MCF 10A (cell line): ENCODE measurements around the gene RIPK4. TPM values are rescaled to one million over a fixed set of nuclear protein-coding genes. Genes with fewer than 3 reads are reported as not detected.

Source experiments
- BruUV-seq: library from RNA; stranded (reverse); fragments of 400-500 nt; replicated peaks from 2 replicates; lab custom pipeline; 2021; lab: Mats Ljungman, UMichigan
- CTCF ChIA-PET: fragments of 300-600 bp; sonication (Branson Sonifier 250); formaldehyde crosslinking; extraction: SDS; loops from one replicate; lab custom pipeline; 2021; ENCODE audit warnings: antibody characterized with exemption, inconsistent platforms; lab: Yijun Ruan, JAX
- POLR2A ChIA-PET: fragments of 300-600, 350-650 bp; sonication (Branson Sonifier 250); formaldehyde crosslinking; extraction: SDS; loops from one replicate; lab custom pipeline; 2020; ENCODE audit warnings: antibody characterized with exemption, inconsistent platforms; lab: Yijun Ruan, JAX
- DNase-seq: peaks from one replicate; pipeline ENCODE4 v3.0.0-alpha.2; 2018; ENCODE audit not compliant: unreplicated experiment
- H3K27ac Mint-ChIP-seq: one replicate; pipeline ENCODE4 v1.8.0; 2022; ENCODE audit warnings: mild to moderate bottlenecking, low read depth, mixed read lengths; ENCODE audit not compliant: unreplicated experiment
- H3K27me3 Mint-ChIP-seq: one replicate; pipeline ENCODE4 v1.8.0; 2022; ENCODE audit warnings: mixed read lengths; ENCODE audit not compliant: insufficient read depth, unreplicated experiment
- H3K36me3 Mint-ChIP-seq: one replicate; pipeline ENCODE4 v1.8.0; 2022; ENCODE audit warnings: mild to moderate bottlenecking, moderate library complexity, mixed read lengths; ENCODE audit not compliant: insufficient read depth, unreplicated experiment
- H3K4me1 Mint-ChIP-seq: one replicate; pipeline ENCODE4 v1.8.0; 2022; ENCODE audit warnings: mixed read lengths; ENCODE audit not compliant: insufficient read depth, unreplicated experiment
- H3K4me3 Mint-ChIP-seq: one replicate; pipeline ENCODE4 v1.8.0; 2022; ENCODE audit warnings: mild to moderate bottlenecking, moderate library complexity, mixed read lengths; ENCODE audit not compliant: unreplicated experiment
- H3K9me3 Mint-ChIP-seq: one replicate; pipeline ENCODE4 v1.8.0; 2022; ENCODE audit warnings: mixed read lengths; ENCODE audit not compliant: unreplicated experiment
- CTCF ChIP-seq: fragments of 200-600 bp; IDR thresholded peaks from one replicate; pipeline ENCODE4 v1.8.0; 2022; ENCODE audit warnings: antibody characterized with exemption, mild to moderate bottlenecking; ENCODE audit not compliant: unreplicated experiment
- intact Hi-C: fragments of 100-400 bp; cut with micrococcal nuclease; formaldehyde crosslinking; loops from 2 replicates; pipeline ENCODE4 v1.14.1; 2022
- total RNA-seq: library from RNA; stranded (reverse); gene quantifications from 2 replicates; pipeline ENCODE4 v1.2.3, GENCODE V29; 2022

The RIPK4 gene
- total RNA-seq, 1 experiment from 2014 or later, result 22.3 TPM

DNA sequence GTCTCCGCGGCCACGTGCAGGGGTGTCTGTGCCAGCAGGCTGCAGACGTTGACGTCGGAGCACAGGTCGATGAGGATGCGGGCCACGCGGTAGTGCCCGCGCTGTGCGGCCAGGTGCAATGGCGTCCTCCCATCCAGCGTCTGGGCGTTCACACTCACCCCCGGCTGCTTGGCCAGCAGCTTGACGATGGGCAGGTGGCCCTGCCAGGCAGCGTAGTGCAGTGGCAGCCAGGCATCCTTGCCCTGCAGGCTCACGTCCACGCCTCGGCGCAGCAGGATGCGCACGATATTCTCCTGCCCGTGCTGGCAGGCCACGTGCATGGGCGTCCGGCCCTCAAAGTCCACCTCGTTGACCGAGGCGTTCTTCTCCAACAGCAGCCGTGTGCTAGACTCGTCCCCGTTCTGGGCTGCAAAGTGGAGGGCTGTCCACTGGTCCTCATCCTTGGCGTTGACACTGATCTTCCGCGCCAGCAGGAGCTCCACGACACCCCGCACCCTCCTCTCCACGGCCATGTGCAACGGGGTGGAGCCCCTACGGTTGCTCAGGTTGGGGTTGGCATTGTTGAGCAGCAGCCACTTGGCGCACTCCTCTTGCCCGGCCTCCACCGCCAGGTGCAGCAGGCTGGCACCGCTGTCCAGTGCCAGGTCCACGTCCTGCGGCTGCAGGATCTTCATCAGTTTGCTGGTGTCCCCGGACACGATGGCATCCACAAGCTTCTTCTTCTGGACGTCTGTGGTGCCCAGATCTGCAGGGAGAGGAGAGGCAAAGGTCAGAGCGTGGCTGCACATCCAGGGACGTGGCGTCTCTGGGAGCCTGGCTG, 25.4 kb downstream of the RIPK4 start:
- Mint-ChIP-seq H3K27me3 (no peaks in the 10 kb centered on the region), H3K9me3 (no peaks in the 10 kb centered on the region), H3K27ac (no peak overlapping the region), H3K36me3 (peaks cover 97% of the 10 kb centered on the region), H3K4me3 (no peak overlapping the region), H3K4me1 (no peaks in the 10 kb centered on the region)
- no TSS peak for BruUV-seq
- no peak for TF ChIP-seq CTCF
- no peak for DNase-seq
- POLR2A ChIA-PET, result interaction anchor here (0.7 to 1.2 kb wide), 2 partner anchors 10 to 62 kb away, joined by 3 read pairs; no protein-coding TSS in a partner anchor
- intact Hi-C loops, result no loop called here
- CTCF ChIA-PET, result interaction anchor here (0.7 kb wide), 1 partner anchor 696 kb away, joined by 3 read pairs; no protein-coding TSS in a partner anchor

- Mint-ChIP-seq H3K27ac (no peak overlapping the region), H3K27me3 (no peaks in the 10 kb centered on the region), H3K4me3 (no peak overlapping the region), H3K36me3 (peaks cover 91% of the 10 kb centered on the region), H3K9me3 (no peaks in the 10 kb centered on the region), H3K4me1 (no peaks in the 10 kb centered on the region)
- intact Hi-C loops, result no loop called here
- TF ChIP-seq CTCF, result no peak
- ChIA-PET CTCF (interaction anchor here (0.9 to 2.2 kb wide), 3 partner anchors 9 to 128 kb away, joined by 3 to 6 read pairs (median 6); no protein-coding TSS in a partner anchor), POLR2A (interaction anchor here (0.9 to 1.5 kb wide), 2 partner anchors 57 to 125 kb away, joined by 4 to 6 read pairs; no protein-coding TSS in a partner anchor)
- no peak for DNase-seq
- no TSS peak for BruUV-seq
Measured at GRCh38 chr21:41740604-41741252, 26.1 kb downstream of the RIPK4 start.

DNA sequence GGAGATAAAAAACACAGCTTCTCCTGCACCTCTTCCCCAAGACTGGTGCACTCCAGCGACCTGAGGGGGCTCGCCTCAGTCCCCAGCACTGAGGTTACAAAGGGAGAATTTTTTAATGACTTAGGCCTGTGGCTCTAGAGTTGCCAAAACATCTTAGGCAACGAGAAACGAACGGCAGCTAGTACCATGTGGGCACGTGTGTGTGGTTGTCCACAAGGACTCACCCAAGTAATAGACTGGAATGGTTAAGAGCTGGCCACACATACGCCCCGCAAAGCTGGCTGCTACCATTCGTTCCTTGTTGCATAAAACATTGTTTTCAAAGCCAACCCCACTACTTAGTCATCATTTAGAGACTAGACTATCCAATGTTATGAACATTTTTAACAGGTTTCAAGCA, 26.9 kb downstream of the RIPK4 start:
- Mint-ChIP-seq H3K36me3 (peaks cover 83% of the 10 kb centered on the region), H3K9me3 (no peaks in the 10 kb centered on the region), H3K4me3 (no peak overlapping the region), H3K27ac (no peak overlapping the region), H3K4me1 (no peaks in the 10 kb centered on the region), H3K27me3 (no peaks in the 10 kb centered on the region)
- ChIA-PET POLR2A (interaction anchor here (0.5 to 2.9 kb wide), 4 partner anchors 10 to 124 kb away, joined by 3 to 11 read pairs (median 5); no protein-coding TSS in a partner anchor), CTCF (interaction anchor here (0.5 to 2.2 kb wide), 5 partner anchors 10 to 159 kb away, joined by 3 to 6 read pairs (median 4); no protein-coding TSS in a partner anchor)
- intact Hi-C loops, result no loop called here
- TSS peak; percentile 9 for BruUV-seq
- TF ChIP-seq CTCF, result no peak
- DNase-seq, result no peak

DNA sequence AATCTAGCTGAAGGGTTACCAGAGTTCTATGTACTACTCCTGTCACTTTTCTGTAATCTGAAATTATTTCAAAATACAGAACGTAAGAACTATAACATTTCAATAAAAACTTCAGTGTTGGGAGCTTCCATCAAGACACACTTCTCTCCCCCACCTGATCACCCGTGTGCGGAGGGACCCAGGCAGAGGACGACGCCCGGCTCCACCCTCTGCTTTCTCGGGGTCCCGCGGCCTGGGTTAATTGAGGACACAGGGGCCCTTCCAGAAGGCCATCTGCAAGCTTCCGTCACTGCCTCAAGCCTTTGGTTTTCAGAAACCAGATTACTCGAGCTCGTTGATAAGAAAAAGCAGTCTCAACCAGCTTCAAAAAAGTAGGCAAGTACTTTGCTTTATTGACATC, 27.8 kb downstream of the RIPK4 start:
- intact Hi-C loops, result no loop called here
- Mint-ChIP-seq H3K27me3 (no peaks in the 10 kb centered on the region), H3K36me3 (peaks cover 81% of the 10 kb centered on the region), H3K9me3 (no peaks in the 10 kb centered on the region), H3K4me1 (no peaks in the 10 kb centered on the region), H3K27ac (no peak overlapping the region), H3K4me3 (no peak overlapping the region)
- no TSS peak for BruUV-seq
- ChIA-PET POLR2A (interaction anchor here (0.6 to 3.0 kb wide), 10 partner anchors 11 to 124 kb away, joined by 3 to 11 read pairs (median 4); no protein-coding TSS in a partner anchor), CTCF (interaction anchor here (0.7 to 2.2 kb wide), 4 partner anchors 12 to 127 kb away, joined by 3 to 6 read pairs (median 4); no protein-coding TSS in a partner anchor)
- no peak for TF ChIP-seq CTCF
- DNase-seq, result no peak
